ENCODE results near the gene METTL24.
"Not testable (repeated sequence)": the region's sequence is repeated elsewhere in the genome, so short reads cannot be mapped to it uniquely, and the experiment has no call there.

The METTL24 gene

DNA sequence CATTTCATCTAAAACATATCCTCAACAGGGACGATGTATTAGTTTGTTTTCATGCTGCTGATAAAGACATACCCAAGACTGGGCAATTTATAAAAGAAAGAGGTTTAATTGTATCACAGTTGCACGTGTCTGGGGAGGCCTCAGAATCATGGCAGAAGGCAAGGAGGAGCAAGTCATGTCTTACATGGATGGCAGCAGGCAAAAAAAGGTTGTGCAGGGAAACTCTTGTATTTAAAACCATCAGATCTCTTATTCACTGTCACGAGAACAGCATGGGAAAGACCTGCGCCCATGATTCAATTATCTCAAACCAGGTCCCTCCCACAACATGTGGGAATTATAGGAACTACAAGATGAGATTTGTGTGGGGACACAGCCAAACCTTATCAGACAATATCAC, 48.7 kb downstream of the METTL24 start:
- not testable (repeated sequence) for DNase-seq

DNA sequence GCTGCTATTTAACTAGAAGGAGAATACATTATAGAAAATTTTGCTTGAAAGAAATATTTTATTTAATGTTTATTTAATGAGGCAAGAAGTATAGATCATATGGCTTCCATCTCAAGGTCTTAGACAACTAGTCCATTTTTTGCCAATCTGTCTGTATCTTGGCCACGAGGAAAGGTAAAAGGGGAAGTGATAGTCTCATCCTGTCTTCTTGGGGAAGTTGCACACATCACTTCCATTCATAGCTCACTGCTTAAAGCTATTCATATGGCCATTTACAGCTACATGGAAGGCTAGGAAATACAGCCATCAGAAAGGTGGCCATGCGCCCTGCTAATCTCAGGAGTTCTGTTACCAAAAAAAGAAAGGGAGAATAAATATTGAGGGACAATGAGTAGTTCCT, 50.8 kb downstream of the METTL24 start:
- DNase-seq: no peak

DNA sequence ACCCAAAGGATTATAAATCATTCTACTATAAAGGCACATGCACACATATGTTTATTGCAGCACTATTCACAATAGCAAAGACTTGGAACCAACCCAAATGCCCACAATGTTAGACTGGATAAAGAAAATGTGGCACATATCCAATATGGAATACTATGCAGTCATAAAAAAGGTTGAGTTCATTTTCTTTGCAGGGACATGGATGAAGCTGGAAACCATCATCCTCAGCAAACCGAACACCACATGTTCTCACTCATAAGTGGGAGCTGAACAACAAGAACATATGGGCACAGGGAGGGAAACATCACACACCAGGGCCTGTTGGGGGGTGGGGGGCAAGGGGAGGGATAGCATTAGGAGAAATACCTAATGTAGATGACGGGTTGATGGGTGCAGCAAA, 52.3 kb downstream of the METTL24 start:
- not testable (repeated sequence) for DNase-seq

DNA sequence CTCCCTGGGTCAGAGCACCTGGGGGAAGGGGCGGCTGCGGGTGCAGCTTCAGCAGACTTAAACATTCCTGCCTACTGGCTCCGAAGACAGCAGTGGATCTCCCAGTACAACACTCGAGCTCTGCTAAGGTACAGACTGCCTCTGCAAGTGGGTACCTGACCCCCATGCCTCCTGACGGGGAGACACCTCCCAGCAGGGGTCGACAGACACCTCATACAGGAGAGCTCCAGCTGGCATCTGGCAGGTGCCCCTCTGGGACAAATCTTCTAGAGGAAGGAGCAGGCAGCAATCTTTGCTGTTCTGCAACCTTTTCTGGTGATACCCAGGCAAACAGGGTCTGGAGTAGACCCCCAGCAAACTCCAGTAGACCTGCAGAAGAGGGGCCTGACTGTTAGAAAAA, 54.5 kb downstream of the METTL24 start:
- not testable (repeated sequence) for DNase-seq

DNA sequence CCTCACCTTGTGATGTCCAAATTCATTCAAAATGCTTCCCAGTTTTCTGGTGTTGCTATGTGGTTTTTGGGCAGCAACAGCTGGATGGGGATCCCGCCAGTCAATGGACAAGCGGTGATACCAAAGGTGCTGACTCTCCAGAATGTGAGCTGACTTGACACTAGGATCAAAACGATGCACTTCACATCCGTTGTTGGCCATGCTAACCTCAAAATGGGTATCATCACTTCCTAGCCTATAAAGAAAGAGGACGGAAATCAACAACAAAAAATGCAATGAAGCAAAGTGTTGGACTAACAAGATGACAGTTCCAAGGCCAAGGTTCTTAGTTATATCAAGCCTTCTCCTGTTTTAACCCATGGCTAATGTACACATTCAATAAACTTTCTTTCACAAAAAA, 59.2 kb downstream of the METTL24 start:
- DNase-seq: no peak

DNA sequence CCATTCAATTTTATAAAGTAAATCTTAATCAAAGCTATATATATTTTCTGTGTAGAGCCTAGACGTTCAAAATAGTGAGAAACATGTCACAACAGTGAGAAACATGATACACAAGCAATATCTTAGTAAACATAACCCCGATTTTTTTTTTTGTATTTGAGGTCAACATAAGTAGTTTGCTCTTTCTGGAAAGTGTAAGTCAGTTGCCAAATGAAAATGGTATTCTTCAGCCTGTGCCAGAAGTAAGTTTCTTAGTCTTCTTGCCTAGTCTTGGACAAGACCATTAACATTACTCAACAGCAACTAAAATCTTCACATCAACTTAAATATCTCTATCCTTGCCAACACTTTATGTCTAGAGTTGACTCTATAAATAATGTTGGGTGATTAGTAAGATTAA, 59.7 kb downstream of the METTL24 start:
- DNase-seq: no peak

DNA sequence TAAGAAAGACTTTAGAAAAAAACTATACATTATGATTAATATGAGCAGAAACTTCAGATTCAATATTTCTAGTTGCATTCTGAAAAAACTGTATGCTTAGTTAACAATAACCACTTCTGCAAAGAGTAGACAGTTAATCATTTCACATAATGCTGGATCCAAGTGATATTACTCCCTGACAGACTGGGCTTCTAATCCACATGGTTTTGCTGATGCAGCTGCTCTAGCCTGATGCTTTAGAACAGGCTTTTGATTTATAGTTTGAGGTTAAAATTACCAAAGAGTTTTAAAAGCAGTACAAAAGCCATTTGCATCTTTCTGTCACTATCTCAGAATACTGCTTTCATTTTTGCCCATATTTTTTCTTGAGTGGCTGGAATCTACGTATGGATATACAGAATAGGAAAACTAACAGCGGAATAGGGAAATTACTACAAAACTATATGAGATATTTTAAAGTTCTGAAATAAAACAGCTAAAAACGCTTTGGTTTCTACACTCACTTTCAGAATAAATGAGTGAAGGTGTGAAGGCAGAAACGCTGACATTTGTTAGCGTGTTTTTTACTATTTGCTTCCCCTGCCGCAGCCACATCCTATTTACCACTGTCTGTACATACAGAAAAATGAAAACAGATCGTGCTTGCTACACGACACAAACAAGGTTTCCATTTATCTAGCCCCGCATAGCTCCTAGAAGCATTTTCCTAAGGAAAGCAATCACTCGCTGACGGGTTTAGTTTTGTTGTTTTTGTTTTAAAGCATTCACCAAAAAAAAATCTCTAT, 61.7 kb downstream of the METTL24 start:
- DNase-seq: no peak

DNA sequence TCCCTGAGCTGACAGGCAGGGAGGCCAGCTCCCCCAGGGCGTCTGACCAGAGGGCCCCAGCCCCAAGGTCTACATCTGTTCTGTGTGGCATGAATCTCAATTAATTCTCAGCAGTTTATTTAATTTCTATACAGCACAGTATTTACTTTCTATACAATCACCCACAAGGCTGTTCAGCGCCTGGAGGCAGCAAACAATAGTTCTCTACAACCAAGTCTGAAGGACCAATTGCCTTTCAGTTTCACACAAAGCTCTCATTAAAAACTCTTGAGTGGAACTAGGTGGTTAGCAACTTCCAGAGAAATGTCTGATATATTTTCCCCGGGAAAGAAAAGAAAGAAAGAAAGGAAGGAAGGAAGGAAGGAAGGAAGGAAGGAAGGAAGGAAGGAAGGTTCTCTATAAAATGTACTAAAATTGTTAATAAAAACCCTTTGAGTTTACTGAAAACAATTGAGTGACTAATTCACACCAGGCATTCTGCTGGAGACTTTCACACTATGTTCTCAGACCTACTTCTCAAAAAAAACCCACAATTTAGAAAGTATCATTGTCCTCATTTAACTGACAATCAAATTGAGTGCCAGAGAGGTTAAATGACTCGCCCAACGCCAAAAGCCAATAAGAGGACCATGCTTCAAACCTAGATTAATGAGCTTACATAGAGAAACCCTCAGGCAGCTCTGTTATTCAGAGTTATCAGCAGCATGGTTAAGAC, 62.5 kb downstream of the METTL24 start:
- DNase-seq: no peak

DNA sequence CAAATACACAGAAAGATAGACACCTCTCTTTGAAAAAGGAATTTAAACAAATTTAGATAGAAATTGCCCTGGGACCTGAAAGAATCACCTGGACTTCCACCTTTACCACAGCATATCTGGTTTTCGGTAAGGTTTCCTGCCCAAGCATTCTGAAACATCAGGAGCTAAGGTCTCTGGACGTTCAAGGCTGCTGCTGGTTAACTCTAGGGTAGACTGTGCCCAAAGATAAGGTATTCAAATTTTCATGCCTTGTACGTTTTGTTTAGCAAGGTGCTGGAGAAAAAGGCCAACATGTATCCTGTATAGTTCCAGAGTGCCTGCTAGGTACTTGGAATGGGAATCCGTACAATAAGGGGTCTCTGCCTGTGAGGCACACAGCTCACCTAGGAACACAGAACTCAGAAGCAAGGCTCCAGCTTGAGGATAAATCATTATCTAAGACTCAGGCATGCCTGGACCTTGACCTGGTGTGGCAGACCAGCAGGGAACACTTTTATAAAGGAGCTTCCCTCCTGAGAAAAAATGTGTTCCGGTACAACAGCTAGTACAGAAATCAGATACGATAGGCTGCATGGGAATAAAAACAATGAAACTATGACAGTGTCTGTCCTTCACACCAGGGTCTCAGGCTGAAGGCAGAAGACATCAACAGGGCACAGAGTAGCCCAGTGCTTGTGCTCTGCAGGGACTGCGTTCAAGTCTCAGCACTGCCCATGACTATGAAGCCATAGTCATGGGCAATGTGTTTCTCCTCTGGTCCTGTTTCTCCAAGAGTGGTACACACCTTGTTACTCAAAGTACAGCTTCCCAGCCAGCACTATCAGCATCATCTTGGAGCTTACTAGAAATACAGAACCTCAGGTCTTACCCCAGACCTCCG, 70.4 kb downstream of the METTL24 start:
- DNase-seq: no peak

DNA sequence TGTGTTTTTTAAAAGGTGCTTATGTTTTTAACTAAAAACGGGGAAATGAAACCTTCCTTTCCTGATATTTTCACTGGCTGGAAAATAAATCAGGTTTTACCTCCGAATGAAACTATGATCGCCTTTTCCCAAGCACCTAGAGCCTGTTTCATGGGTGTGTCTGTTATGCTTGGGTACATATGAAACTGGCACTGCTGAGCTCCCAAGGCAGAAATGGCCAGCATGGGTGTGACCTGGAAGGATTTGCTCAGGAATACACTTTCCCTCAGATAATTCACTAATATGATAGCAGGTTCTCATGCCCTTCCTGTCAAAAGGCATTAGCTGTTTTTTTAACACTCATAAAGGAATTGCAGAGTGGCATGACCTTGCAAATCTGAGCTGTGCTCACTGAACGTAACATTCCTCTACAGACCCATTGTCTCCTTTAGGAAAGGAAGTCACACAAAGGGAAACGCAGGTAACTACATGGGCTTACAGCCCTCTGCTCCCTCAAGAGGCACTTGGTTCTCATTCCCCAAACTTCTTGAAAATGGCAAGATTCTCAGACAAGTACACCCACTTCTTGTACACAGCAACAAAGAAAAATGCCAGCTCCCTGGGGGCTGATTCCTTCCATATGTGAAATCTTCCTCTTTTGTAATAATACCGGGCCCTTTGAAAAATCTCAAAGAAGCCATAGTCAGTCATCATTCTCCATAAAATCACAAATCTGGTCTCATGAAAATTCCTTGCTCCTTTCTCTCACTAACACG, 72.7 kb downstream of the METTL24 start:
- no peak for DNase-seq

DNA sequence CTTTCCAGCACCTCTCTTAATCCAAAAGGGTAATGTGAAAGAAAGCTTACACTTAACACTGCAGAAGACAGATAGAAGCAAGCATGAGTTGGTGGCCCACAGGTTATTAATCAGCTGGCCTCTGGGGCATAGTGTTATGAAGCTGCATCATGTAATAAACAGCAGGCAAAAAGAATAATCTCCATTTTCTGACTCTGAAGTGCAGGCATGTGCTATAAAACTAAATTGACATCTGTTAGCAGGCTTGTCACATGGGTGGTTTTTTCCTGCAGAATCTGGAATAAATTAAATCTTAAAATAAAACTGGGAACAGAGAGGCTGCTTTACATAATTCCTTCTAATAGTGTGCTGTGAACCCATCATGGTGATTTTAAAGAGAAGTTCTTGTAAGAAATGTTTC, 73.3 kb downstream of the METTL24 start:
- no peak for DNase-seq

DNA sequence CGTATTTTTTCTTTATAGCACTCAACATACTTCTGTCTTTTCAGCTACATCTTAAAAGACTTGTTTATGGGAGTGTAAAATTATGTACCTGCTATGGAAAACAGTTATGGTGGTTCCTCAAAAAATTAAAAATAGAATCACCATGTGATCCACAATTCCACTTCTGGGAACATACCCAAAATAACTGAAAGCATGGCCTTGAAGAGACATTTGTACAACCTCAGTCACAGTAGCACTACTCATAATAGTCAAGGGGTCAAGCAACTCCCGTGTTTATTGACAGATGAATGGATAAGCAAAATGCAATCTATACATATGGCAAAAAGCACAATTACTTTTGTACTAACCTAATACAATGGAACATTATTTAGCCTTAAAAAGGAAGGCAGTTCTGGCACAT, 74.5 kb downstream of the METTL24 start:
- no peak for DNase-seq

DNA sequence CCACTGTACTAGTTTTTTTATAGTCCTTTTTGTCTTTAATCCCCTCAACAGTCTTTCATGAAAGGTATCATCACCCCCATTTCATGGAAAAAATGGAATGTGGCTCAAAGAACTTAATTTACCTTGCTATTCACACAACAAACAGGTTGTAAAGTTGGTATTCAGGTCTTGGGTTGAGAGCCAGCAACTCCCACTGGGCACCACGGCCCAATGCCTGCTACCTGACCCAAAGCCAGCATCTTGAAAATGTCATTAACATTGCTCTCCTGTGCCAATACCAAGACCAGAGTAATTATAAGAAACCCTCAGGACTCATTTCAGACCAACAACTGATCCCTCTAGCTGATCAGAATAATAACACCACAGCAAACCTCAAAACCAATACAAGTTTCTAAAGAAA, 75.7 kb downstream of the METTL24 start:
- no peak for DNase-seq

DNA sequence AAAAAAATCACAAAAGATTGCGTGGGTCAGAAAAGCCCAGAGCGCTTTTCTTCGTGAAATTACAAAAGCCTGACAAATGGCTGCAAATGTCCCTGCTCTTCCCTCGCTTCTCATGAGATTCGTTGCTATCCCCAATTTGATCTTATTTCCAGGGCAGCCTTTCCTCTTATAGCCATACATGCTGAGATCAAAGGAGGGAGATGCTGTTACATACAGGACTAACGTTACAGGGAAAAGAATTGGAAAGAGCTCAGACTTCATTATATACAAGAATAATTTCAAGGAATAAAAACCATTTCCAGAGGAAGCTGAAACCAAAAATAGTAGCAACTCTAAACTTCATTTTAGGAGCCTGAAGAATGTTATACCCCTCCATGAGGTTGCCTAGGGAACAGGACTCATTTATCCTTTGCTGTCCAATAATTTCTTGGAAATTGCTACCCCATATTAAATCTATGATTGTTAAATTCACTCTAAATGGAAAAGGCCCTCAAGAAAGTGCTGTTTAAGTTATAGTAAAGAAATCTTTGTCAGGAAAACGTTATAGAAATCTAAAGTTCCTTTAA, 81.0 kb downstream of the METTL24 start:
- DNase-seq: no peak

DNA sequence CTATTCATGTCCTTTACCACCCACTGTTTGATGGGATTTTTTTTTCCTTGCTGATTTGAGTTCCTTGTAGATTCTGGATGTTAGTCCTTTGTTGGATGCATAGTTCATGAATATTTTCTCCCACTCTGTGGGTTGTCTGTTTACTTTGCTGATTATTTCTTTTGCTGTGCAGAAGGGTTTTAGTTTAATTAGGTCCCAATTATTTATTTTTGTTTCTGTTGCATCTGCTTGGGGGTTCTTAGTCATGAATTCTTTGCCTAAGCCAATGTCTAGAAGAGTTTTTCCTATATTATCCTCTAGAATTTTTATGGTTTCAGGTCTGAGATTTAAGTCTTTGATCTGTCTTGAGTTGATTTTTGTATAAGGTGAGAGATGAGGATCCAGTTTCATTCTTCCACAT, 85.4 kb downstream of the METTL24 start:
- not testable (repeated sequence) for DNase-seq

DNA sequence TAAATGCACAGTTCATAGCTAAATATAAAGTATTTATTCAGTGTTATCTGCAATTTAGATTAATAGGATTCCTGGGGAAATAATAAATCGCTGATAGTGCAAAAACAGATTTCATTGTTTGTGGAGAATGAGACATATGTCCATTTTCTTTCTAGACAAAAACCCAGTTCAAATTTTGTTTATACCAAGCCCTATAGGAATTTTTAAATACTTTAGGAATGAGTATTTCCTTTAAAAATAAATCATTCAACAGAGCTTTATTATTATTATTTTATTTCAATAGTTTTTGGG, 86.5 kb downstream of the METTL24 start:
- DNase-seq: no peak

DNA sequence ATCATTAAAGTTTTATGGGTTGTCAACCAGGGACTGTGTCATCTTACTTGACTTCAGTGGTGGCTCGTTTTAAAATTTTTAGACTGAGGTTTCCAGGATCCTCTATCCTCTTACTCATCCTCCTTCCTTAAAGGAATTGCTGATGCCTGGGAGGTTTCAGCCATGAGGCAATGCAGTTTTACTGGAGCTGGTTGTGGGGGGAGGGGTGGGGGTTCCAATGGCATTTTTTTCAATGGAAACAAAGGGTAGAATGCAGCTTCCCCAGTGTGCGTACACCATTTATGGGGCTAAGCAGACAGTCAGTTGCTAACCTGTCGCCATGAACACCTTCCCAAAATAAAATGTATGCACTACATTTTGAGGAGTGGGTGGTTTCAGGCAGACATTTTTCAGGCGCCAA, 88.0 kb downstream of the METTL24 start:
- no peak for DNase-seq

DNA sequence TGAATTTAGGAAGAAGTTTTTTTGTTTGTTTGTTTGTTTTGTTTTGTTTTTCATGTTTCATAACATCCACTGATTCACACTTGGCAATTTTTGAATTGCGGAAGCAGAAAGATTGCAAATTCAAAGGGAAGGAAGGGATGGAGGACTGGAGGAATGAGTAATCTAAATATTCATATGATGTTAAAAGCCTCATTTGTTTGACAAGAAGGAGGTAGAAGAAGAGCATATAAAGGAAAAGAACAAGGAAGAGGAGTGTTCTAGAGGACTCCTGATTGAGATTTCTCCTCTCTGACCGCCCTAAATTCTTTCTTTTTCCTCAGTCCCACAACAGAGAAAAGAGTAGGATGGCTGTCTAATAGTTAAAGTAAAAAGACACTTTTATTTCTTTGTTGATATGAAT, 88.5 kb downstream of the METTL24 start:
- DNase-seq: no peak

DNA sequence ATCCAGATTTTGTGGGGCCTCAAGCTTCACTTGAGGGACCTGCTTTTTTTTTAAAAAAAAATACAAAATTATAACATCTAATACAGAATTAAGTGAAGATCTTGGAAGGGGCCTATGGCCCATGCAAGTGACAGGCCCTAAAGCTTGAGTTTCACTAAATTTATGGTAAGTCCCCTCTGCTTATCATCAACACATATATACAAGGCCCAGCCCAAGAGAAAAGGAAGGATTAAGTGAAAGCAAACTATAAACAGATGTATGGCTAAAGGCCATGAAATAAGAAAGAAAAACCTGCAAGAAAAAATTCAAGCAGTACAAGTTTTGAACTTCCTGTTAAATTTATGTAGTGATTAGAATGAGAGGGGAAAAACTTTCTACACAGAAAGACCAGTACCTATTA, 91.2 kb downstream of the METTL24 start:
- no peak for DNase-seq

DNA sequence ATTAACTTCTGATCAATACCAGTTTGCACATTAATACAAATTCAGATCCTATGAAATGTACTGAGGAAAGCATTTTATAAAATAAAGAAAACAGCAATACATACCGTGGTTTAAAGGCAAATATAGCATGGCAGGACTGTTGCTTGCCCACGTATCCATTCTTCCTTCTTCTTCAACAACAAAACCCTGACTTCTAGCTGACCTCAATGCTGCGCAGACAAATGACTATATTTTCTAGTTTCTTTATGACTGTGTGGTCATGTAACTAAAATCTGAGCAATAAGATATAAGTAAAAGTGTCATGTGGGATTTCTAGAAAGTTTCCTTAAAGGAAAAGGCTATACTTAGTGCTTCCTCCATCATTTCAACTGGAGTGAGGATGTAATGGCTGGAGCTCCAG, 92.9 kb downstream of the METTL24 start:
- no peak for DNase-seq

DNA sequence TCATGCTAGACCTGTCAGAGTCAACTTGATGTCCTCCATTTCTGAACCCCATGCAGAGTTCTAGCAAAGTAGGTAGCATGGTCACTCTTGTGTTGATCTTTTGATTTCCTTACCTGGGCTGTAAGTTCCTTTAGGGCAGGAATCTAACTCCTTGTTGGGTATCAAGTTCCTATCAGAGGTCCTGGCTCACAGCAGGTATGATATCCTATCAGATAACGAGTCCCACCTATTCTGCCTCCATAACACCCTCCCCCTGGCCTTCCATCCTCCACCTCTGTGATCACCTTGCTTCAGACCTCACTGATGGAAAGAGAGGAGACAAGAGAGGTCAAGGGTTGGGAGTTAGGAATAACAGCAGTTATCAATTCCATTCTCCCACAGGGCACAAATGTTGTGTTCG, 101.8 kb downstream of the METTL24 start:
- DNase-seq: no peak

DNA sequence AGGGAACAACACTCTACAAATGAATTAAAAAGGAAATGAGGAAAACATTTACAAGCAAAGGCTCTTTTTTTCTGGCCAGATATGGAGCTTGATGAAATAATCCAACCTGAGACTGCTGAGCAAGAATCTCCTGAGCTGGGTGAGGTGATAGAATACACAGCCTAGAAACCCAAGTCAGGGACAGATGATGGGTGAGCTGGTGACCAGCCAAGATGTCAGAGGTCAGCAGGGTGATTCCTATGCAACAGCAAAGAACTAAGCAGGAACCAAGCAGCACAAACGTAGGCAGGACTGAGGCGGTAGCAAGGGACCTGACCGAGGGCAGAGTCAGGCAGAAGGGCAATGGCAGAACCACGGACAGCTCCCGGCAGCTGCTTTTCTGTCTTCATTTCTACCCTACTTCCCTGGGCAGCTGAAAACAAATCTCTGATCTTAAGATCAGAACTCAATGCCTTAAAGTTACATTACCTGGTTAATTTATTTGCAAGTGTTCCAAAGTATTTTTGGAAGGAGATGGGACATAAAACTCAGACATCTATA, 102.9 kb downstream of the METTL24 start:
- no peak for DNase-seq

DNA sequence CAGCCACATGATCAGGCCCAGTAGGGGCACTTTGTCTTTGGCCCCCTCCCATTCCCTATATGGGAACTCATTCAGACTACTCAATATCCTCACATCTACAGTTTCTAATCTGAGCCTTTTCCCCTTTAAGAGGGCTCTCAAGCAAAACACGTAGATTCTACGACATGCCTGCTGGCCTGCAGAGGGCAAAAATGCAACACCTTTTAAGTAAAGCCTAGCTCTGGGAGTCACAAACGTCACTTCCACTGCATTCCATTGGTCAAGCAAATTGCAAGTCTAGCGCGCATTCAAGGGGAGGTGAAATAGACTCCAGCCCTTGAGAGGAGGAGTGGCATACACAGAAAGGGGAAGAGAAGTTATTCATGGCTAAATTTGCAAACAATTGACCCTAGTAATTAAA, 107.3 kb downstream of the METTL24 start:
- no peak for DNase-seq

Measured in NCI-H1092 (cell line).